Measurements from ENCODE around the gene PSMD11.

Gene PSMD11

DNA sequence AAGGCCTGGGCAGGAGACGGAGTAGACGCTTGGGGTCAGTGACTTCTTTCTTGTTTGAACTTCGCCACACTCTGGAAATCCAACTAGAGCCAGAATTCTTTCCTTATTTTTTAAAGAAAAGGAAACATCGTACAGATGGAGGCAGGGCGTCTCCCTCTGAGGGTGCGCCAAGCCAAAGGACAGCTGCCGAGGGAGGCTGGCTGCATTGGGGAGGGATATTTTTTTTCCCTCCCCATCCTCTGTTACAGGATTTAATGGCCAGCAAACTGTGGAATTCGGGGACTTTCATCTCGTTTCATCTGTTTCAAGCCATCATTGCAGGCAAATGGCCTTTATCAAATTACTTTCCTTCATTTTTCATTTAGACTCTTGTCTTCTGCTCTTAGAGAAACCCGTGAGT, 58.4 kb downstream of the PSMD11 start:
- TF ChIP-seq SIN3A (IDR thresholded peaks at IDR 0.05; ENCODE audit: borderline replicate concordance, insufficient read depth, low read length) (no peak), POLR2AphosphoS5 (IDR thresholded peaks at IDR 0.05; ENCODE audit: low read depth, low read length) (no peak), FOXP2 (optimal IDR thresholded peaks at IDR 0.05; ENCODE audit: borderline replicate concordance, extremely low read depth, extremely low read length, insufficient read depth) (no peak), TAF1 (IDR thresholded peaks at IDR 0.05; ENCODE audit: borderline replicate concordance, insufficient read depth, low read length) (no peak)
- TF ChIP-seq, protein P1, sequence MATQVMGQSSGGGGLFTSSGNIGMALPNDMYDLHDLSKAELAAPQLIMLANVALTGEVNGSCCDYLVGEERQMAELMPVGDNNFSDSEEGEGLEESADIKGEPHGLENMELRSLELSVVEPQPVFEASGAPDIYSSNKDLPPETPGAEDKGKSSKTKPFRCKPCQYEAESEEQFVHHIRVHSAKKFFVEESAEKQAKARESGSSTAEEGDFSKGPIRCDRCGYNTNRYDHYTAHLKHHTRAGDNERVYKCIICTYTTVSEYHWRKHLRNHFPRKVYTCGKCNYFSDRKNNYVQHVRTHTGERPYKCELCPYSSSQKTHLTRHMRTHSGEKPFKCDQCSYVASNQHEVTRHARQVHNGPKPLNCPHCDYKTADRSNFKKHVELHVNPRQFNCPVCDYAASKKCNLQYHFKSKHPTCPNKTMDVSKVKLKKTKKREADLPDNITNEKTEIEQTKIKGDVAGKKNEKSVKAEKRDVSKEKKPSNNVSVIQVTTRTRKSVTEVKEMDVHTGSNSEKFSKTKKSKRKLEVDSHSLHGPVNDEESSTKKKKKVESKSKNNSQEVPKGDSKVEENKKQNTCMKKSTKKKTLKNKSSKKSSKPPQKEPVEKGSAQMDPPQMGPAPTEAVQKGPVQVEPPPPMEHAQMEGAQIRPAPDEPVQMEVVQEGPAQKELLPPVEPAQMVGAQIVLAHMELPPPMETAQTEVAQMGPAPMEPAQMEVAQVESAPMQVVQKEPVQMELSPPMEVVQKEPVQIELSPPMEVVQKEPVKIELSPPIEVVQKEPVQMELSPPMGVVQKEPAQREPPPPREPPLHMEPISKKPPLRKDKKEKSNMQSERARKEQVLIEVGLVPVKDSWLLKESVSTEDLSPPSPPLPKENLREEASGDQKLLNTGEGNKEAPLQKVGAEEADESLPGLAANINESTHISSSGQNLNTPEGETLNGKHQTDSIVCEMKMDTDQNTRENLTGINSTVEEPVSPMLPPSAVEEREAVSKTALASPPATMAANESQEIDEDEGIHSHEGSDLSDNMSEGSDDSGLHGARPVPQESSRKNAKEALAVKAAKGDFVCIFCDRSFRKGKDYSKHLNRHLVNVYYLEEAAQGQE (IDR thresholded peaks at IDR 0.05; ENCODE audit: insufficient read depth in 1 of 2, low read depth in 2 of 2, low read length in 2 of 2), result no peak

DNA sequence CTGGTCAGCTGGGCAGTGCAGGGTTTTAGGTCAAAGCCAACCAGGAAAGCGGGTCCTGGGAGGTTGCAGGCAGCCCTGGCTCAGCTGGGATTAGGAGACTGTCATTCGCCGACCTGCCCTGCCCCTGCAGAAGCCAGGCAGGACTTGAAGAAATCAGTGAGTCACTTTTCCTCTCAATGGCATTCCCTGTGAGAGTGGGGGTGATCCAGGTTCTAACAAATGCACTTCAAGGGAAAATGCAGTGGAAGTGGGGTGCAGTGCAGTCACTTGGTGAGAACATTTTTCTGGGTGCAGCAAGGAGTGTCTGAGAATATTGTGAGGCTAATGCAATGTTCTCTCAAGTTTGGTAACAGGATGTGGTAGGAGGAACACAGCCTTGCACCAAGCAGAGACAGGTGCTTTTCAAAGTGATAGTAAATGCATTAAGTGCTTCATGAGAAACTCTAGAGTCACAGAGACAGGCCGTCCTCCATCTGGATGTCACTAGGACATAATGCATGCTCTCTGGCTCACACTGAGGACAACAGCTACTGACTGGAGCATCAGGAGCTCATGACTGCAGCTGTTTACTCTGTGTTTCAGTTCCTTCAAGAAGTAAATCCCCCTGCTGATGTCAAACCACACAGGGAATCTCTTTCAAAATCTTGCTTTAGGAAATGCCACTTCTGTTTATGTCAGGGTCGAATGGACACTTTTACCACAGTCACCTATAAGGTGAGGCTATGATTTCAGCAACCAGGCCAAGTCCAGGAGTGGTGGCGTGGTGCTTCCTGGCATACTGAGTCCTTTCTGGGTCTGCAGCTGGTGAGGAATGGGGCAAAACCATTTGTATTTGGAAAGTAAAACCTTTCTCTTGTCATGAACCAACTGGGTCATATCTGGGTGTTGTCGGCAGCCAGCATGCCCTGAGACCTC, 59.2 kb downstream of the PSMD11 start:
- TF ChIP-seq, protein P1 (IDR thresholded peaks at IDR 0.05; ENCODE audit: insufficient read depth in 1 of 2, low read depth in 2 of 2, low read length in 2 of 2), result no peak
- TF ChIP-seq TAF1 (IDR thresholded peaks at IDR 0.05; ENCODE audit: borderline replicate concordance, insufficient read depth, low read length), result no peak
- no peak for TF ChIP-seq FOXP2 (optimal IDR thresholded peaks at IDR 0.05; ENCODE audit: borderline replicate concordance, extremely low read depth, extremely low read length, insufficient read depth)
- TF ChIP-seq SIN3A (IDR thresholded peaks at IDR 0.05; ENCODE audit: borderline replicate concordance, insufficient read depth, low read length), result no peak
- TF ChIP-seq POLR2AphosphoS5 (IDR thresholded peaks at IDR 0.05; ENCODE audit: low read depth, low read length), result no peak

DNA sequence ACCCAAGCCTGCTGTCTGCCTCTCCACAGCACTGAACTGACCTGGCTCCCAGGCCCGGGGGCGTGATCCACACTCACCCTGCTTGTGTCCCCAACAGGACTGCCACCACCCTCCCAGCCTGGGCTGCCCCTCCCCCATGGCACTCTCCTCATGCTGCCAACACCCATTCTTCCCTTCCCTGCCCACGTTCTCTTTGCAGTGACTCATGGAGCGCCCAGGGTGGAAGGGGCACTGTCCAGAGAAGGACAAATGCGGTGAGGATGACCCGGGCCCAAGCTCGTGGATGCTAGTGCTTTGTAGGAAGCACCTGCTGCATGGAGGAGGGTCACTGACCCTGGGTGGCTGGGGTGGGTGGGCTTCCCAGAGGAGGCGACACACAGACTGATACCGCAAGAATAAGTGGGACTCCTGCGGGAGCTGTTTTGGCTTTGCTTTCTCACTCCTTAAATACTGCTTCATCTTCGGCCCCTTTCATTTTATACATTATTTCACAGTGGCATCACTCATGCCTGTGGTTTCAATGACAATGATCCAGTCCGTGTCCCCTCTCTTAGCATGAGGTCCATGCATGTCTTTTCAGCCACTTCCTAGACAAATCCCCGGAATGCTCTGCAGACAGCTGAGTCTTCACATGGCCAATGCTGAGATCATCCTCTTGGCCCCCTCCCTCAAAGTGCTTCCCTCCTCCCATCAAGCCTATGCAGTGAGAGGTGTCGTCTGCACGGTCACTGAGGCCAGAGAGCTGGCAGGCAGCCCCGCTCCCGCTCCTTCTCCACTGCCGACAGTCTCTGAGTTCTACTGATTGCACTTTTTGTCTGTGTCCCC, 60.1 kb downstream of the PSMD11 start:
- TF ChIP-seq POLR2AphosphoS5 (IDR thresholded peaks at IDR 0.05; ENCODE audit: low read depth, low read length) (no peak), FOXP2 (optimal IDR thresholded peaks at IDR 0.05; ENCODE audit: borderline replicate concordance, extremely low read depth, extremely low read length, insufficient read depth) (no peak), SIN3A (IDR thresholded peaks at IDR 0.05; ENCODE audit: borderline replicate concordance, insufficient read depth, low read length) (no peak), TAF1 (IDR thresholded peaks at IDR 0.05; ENCODE audit: borderline replicate concordance, insufficient read depth, low read length) (no peak)

DNA sequence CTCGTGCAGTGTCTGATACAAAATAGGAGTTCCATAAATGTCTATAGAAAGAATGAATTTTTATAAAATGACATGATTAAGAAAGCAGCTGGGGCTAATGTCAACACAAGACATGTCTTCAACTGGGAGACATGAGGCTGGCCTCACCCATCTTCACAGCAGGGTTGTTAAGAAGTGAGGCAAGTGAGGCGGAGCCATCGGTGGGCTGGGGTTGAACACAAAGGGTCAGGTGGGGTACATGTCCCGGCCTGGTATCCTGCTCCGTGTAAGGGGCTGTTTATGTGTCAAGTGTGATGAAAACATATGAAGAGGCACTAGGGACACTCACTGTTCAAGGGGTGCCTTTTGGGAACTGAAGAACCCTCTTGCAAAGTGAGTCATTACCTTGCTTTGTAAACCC, 64.6 kb downstream of the PSMD11 start:
- TF ChIP-seq POLR2AphosphoS5 (IDR thresholded peaks at IDR 0.05; ENCODE audit: low read depth, low read length) (no peak), TAF1 (IDR thresholded peaks at IDR 0.05; ENCODE audit: borderline replicate concordance, insufficient read depth, low read length) (no peak), SIN3A (IDR thresholded peaks at IDR 0.05; ENCODE audit: borderline replicate concordance, insufficient read depth, low read length) (no peak), FOXP2 (optimal IDR thresholded peaks at IDR 0.05; ENCODE audit: borderline replicate concordance, extremely low read depth, extremely low read length, insufficient read depth) (no peak)
- TF ChIP-seq, protein P1 (IDR thresholded peaks at IDR 0.05; ENCODE audit: insufficient read depth in 1 of 2, low read depth in 2 of 2, low read length in 2 of 2), result no peak

DNA sequence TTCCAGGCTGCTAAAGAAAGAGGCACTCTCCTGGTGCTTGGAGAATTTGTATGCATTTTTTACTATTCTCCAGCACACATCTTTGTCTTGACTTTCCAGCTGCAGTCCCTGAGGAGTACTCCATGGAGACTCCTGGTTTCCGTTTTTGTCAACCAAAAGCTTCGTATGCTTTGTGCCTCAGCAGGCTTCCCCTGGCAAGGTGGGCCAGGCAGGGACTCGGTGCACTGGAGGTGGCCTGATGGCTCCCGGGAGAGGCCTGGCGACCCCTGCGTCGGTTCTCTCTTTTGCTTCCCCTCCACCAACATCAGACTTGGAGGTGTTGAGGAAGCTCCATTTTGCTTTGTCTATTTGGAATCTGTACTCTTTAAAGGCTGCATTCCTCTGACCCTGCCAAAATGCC, 66.2 kb downstream of the PSMD11 start:
- no peak for TF ChIP-seq TAF1 (IDR thresholded peaks at IDR 0.05; ENCODE audit: borderline replicate concordance, insufficient read depth, low read length)
- no peak for TF ChIP-seq POLR2AphosphoS5 (IDR thresholded peaks at IDR 0.05; ENCODE audit: low read depth, low read length)
- no peak for TF ChIP-seq FOXP2 (optimal IDR thresholded peaks at IDR 0.05; ENCODE audit: borderline replicate concordance, extremely low read depth, extremely low read length, insufficient read depth)
- TF ChIP-seq SIN3A (IDR thresholded peaks at IDR 0.05; ENCODE audit: borderline replicate concordance, insufficient read depth, low read length), result no peak
- TF ChIP-seq, protein P1 (IDR thresholded peaks at IDR 0.05; ENCODE audit: insufficient read depth in 1 of 2, low read depth in 2 of 2, low read length in 2 of 2), result no peak

Data from PFSK-1 (cell line).